Measurements from ENCODE around the gene PCBP2.
A peak's percentile ranks its signal among the peaks of the same experiment; 100 is the strongest.

The PCBP2 gene

GRCh38 chr12:53464685-53465418 lies 12.9 kb downstream of the PCBP2 start:
- POLR2A ChIA-PET (ENCODE audit: low non-redundant PET) = interaction anchor here (0.7 kb wide), 1 partner anchor 101 kb away, joined by 4 read pairs; no protein-coding TSS in a partner anchor
- no peak for TF ChIP-seq CTCF (conservative IDR thresholded peaks at IDR 0.05; ENCODE audit: low read depth)
- CTCF ChIA-PET = interaction anchor here (1.0 kb wide), 1 partner anchor 10 kb away, joined by 4 read pairs; no protein-coding TSS in a partner anchor
- H3K27ac ChIP-seq = peak overlapping the region; percentile 47
- no peak for DNase-seq (ENCODE audit: low spot score)

GRCh38 chr12:53465679-53466078 lies 13.8 kb downstream of the PCBP2 start:
- no peak for DNase-seq (ENCODE audit: low spot score)
- POLR2A ChIA-PET (ENCODE audit: low non-redundant PET) = interaction anchor here (0.5 kb wide), 1 partner anchor 1409 kb away, joined by 6 read pairs; no protein-coding TSS in a partner anchor
- no peak overlapping the region for H3K27ac ChIP-seq
- CTCF ChIA-PET = no interaction called here
- TF ChIP-seq CTCF (conservative IDR thresholded peaks at IDR 0.05; ENCODE audit: low read depth) = no peak

- ChIA-PET CTCF (no interaction called here), POLR2A (ENCODE audit: low non-redundant PET) (no interaction called here)
- no peak overlapping the region for H3K27ac ChIP-seq
- no peak for TF ChIP-seq CTCF (conservative IDR thresholded peaks at IDR 0.05; ENCODE audit: low read depth)
- DNase-seq (ENCODE audit: low spot score) = no peak
Observed at GRCh38 chr12:53466640-53467039, 14.7 kb downstream of the PCBP2 start.

GRCh38 chr12:53467082-53467481 lies 15.2 kb downstream of the PCBP2 start:
- ChIA-PET CTCF (no interaction called here), POLR2A (ENCODE audit: low non-redundant PET) (no interaction called here)
- no peak for TF ChIP-seq CTCF (conservative IDR thresholded peaks at IDR 0.05; ENCODE audit: low read depth)
- H3K27ac ChIP-seq = no peak overlapping the region
- no peak for DNase-seq (ENCODE audit: low spot score)

- CTCF ChIA-PET = no interaction called here
- POLR2A ChIA-PET (ENCODE audit: low non-redundant PET) = no interaction called here
- H3K27ac ChIP-seq = no peak overlapping the region
Observed at GRCh38 chr12:53467880-53468279, 16.0 kb downstream of the PCBP2 start.

GRCh38 chr12:53468282-53468681 lies 16.4 kb downstream of the PCBP2 start:
- ChIA-PET CTCF (no interaction called here), POLR2A (ENCODE audit: low non-redundant PET) (no interaction called here)
- no peak overlapping the region for H3K27ac ChIP-seq
- TF ChIP-seq CTCF (conservative IDR thresholded peaks at IDR 0.05; ENCODE audit: low read depth) = no peak
- DNase-seq (ENCODE audit: low spot score) = no peak

More at GRCh38 chr12:53467880-53468279, 16.0 kb downstream of the PCBP2 start:
- no peak for DNase-seq (ENCODE audit: low spot score)
- no peak for TF ChIP-seq CTCF (conservative IDR thresholded peaks at IDR 0.05; ENCODE audit: low read depth)
